GM18505 (cell line): ENCODE data around the gene AFG1L.
"Not testable (repeated sequence)": the region's sequence is repeated elsewhere in the genome, so short reads cannot be mapped to it uniquely, and the experiment has no call there.

Experiments
- ATAC-seq: cut with Tn5 transposase; IDR thresholded peaks from one replicate; pipeline ENCODE4 v1.9.1; 2021; ENCODE audit not compliant: unreplicated experiment
- POLR2A ChIP-seq: IDR thresholded peaks from 4 replicates; pipeline ENCODE4 v1.6.1; 2011; ENCODE audit warnings: borderline replicate concordance; ENCODE audit not compliant: insufficient read depth, insufficient read length; ENCODE audit errors: extremely low read depth

Gene AFG1L

DNA sequence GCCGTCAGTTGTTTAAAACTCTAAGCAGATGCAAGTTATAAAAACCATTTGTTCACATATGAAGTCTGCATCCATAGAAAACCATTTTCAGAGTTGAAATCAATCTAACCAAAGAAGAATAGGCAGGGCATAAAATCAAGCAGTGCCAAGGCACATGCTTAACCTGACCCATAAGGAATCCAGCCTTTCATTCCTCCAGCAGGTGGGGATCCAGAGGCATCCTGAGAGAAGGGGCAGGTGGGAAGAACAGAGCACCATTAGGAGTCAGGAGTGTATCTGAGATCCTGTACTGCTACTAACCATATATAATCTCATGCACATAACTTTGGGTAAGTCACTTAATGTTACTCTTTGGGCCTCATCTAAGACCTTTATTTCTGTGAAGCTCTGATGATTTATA, 236.5 kb downstream of the AFG1L start:
- ATAC-seq, result no peak
- no peak for TF ChIP-seq POLR2A

DNA sequence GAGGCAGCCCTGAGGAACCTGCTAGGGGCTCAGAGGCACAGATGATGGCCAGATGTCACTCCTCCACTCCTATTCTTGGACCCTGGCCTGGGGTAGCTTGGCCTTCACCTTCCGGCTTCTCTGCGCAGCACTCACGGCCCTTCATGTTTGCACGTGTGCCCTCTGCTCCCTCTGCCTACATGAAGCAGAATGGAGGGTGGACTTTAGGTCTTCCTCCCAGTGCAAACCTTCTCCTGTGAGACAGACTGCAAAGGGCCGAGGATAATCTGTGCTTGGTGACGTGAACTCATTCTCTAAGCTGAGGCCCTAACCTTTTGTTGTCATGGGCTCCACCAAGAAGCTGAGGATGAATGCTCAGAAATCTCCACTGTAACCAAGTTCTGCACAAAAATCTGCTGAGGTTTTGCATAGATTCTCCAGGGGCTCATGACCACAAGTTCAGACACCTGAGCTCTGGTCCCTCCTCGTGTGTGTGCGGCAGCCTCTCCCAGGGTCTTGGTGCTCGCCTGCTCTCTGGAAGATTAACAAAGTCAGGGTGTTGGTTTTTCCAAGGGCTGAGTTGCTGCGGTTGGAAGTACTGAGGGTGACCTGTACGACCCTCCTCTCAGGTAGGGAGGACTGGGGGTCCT, 240.4 kb downstream of the AFG1L start:
- ATAC-seq, result no peak
- TF ChIP-seq POLR2A, result no peak

GRCh38 chr6:108535920-108536535, 241.2 kb downstream of the AFG1L start:
- ATAC-seq, result not testable (repeated sequence)

DNA sequence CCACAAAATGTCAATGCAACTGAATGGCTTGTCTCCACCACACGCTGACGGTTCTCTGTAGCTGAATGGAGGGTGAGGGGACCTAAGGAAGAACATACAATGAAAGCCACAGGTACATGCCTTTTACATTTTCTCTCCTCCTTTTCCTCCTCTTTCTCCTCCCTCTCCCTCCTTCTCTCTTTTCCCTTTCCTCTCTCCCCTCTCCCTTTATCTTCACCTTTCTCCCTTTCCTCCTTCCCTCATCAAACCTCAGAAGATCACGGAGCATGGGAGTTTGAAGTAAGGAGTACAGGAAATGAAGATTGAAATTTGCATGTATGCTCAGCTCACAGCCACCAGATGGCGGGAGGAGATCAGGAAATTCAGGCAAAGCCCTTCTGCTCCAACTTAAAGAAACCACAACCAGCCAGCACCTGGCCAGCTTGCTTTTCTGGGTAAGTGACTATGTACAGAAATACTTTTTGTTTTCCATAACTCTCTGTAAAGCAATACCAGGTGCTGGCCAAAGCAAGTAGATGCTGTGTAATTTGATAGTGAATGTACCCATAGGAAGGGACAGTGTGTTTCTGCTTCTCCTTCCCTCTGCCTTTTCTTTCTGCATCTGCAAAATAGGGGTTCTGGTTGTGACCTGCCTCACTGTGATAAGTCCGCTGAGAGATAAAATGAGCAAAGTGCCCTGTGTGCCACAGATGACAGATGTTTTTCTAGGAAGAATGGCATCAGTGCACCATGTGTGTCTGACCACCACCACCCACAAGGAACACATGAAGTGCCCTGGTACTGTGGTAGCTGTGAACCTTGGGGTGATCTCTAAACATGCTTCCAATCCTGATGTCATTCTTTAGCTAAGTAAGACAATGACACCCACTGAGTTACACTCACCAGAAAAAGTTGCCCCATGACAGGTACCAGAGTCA, 247.2 kb downstream of the AFG1L start:
- TF ChIP-seq POLR2A, result no peak
- no peak for ATAC-seq

DNA sequence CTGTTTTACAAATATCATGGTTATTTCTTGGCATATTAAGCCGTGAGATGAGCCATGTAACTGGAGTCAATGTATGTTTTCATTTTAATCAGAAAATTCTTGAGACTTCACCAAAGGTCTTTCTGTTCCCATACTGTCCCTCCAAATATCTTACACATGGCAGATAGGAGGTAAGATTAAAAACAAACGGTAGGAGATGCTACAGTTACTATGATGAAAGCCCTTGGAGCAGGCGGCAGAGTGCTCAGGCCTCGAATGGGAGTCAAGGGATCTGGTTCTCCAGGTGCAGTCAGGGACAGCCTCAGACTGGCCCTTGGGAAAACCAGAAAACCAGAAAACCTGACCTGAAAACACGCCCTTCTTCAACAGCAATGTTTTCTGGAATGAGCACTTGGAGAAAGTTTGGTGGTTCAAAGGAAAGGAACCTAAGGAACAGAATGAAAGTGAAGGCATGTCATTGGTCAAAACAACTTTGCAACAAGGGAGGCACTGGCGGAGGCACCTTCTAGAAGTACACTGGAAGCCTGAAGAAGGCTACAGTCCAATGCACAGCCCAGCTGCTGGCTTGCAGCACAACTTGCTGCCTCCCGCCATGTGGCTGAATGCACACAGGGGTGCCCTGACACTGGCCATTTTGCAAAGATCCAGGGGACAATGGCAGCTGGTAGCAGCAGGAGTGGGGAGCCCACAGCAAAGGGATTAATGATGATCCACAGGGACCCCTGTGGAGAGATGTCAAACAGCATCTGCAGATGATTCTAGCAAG, 248.5 kb downstream of the AFG1L start:
- no peak for TF ChIP-seq POLR2A
- no peak for ATAC-seq

- no peak for ATAC-seq
- TF ChIP-seq POLR2A, result no peak
Measured at GRCh38 chr6:108544606-108545005, 249.8 kb downstream of the AFG1L start.

DNA sequence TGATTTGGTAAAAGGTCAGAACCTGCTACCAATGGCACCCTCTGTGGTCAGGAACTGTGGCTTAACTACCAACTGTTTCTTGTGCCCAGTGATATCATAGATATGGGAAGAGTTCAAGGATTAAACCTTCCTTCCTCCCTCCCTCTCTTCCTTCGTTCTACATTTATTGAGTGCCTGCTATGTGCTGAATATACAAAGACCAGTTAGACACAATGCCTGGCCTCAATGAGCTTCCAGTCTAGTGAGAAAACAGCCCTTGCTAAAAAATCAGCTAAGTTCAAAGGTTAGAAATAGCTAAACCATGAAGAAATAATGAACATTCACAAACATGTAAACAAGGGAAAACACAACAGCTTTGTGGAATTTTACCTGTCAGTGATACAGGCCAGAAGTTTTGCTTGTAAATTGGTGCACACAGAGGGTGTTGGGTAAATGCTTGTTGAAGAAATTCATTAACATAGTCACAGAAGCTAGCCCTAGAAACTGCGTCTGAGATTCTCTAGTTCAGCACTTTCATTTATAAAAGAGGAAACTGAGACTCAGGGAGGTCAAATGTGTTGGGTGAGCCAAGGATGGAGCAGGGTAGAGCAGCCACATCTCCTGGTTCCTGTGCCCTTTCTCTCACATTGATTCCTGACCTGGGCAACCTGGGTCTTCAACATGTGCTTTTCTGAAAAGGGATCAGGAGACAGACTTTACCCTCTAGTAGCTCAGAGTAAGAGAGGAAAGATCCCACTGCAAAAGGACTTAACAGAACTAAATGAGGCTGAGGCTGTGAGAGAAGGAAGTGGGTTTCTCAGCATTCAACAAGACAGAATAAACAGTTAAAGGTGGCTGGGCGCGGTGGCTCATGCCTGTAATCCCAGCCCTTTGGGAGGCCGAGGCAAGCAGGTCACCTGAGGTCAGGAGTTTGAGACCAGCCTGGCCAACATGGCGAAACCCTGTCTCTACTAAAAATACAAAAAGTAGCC, 251.5 kb downstream of the AFG1L start:
- no peak for ATAC-seq
- no peak for TF ChIP-seq POLR2A

- no peak for ATAC-seq
- TF ChIP-seq POLR2A, result no peak
Measured at GRCh38 chr6:108549241-108549640, 254.4 kb downstream of the AFG1L start.

- no peak for TF ChIP-seq POLR2A
- ATAC-seq, result no peak
Measured at GRCh38 chr6:108549741-108550140, 254.9 kb downstream of the AFG1L start.

DNA sequence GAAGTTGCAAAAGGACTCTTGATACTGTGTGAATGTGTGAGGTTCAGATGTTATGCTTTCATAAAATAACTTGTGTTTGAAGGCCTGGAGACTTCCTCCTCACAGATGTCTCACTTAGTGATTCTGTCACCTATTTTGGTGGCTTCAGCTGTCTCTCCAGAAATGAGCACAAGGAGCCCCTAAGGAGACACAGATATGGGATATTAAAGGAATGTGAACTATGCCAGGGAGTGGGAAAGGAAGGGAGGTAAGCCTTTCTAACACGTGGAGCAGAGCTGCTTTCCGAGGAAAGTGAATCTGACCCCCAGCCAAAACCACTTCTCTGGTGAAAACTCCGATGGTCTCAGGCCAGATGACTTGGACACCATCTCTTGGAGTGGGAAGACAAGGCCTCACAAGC, 255.4 kb downstream of the AFG1L start:
- no peak for ATAC-seq

GRCh38 chr6:108555399-108556052, 260.7 kb downstream of the AFG1L start:
- no peak for ATAC-seq
- no peak for TF ChIP-seq POLR2A

More for the DNA sequence above, 255.4 kb downstream of the AFG1L start:
- TF ChIP-seq POLR2A, result no peak

GRCh38 chr6:108556250-108556649, 261.4 kb downstream of the AFG1L start:
- TF ChIP-seq POLR2A, result no peak

More at GRCh38 chr6:108556250-108556649, 261.4 kb downstream of the AFG1L start:
- no peak for ATAC-seq
